Astrocyte of the hippocampus (primary cell): Measurements from ENCODE around the gene ATPAF1.
A peak's percentile ranks its signal among the peaks of the same experiment; 100 is the strongest.

Experiments
- DNase-seq: peaks from one replicate; pipeline ENCODE4 v3.0.0; 2011; ENCODE audit warnings: low read depth, low spot score

ATPAF1 gene

GRCh38 chr1:46616277-46617107, 51.7 kb downstream of the ATPAF1 start, which contains the start of gene MOB3C:
TSS of gene MOB3C (minus strand) at chr1:46616811. CDS start at chr1:46613321, 3,490 bp downstream.
- peak; percentile 84 for DNase-seq

DNA sequence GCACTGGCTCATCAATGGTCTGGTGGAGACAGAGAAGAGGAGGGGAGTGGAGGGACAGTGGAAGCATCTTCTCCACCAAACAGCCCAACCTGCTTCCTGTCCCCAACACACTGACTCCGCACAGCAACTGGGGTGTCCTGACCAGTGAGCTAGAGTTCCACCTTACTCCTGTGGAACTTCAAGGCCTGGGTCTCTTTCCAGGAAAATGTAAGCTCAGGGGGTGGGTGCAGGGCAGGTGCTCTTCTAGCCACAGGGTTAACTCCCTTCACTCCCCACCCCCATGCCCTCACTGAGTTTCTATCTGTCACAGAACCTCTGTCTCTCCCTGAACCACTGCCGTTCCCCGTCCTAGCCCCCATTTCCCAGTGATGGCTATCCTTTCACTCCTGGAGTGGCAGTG, 52.4 kb downstream of the ATPAF1 start:
- no peak for DNase-seq

DNA sequence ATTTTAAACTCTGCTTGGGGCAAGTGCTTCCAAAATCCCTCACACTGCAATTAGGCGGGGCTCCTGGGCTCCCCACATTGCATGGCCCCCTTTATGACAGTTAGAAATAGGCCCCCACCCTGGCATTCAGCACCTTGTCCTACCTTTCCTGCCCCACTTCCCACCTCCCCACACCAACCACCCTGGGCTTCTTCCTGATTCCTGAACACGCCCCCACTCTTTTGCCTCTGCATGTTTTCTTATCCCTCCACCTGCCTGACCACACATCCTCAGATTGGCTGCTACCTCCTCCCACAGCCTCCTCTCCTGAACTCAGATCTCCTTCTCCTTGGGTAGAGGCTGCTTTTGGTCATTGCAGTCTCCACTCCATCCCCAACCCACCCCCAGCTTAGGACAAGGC, 53.1 kb downstream of the ATPAF1 start:
- no peak for DNase-seq

GRCh38 chr1:46614604-46614984, 53.6 kb downstream of the ATPAF1 start:
- no peak for DNase-seq

DNA sequence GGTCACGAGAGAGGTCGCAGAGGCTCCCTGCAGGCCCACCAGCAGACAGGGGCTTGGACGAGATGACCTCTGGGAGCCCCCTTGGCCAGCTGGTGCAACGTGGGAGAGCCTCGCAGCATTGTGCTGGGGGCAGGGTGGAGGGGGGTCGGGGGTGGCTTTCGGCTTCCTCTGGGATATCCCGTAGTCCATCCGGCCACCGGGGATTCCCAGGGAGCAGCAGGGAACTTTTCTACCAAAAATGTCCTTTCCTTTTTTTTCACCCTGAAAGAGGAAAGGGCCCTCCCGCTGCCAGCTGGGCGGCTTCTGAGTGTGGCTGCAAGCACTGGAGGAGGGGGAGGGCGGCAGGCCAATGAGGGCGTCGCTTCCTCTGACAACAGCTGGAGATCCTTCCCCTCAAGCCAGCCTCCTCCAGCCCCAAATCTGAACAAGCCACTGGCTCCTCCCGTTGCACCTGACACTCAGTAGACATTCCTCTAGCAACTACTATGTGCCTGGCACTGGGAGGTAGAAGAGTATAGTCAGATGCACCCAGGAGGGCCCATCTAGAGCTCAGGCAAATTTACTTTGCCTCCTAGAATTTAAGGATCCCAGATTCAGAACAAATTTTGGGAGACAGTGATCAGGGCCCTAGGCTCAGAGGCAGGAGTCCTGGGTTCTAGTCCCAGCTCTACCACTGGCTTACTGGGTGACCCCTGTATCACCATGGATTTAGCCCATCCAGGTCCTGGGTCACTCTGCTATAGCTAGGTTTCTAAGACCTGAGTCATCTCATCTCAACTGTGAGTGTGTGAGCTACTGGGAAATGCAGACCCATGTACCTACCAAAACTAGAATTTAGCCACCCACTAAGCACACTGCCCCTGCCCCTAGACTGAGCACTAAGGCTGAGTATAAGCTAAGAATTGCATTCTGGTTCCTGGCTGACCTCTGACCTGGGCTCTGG, 54.2 kb downstream of the ATPAF1 start:
- peak; percentile 65 for DNase-seq

- no peak for DNase-seq
Measured at GRCh38 chr1:46612937-46613660, 55.1 kb downstream of the ATPAF1 start.

- peak; percentile 53 for DNase-seq
Measured at GRCh38 chr1:46611691-46612221, 56.4 kb downstream of the ATPAF1 start.

- DNase-seq: no peak
Measured at GRCh38 chr1:46607345-46608130, 60.6 kb downstream of the ATPAF1 start.

- DNase-seq: no peak
Measured at GRCh38 chr1:46606255-46606965, 61.8 kb downstream of the ATPAF1 start.

DNA sequence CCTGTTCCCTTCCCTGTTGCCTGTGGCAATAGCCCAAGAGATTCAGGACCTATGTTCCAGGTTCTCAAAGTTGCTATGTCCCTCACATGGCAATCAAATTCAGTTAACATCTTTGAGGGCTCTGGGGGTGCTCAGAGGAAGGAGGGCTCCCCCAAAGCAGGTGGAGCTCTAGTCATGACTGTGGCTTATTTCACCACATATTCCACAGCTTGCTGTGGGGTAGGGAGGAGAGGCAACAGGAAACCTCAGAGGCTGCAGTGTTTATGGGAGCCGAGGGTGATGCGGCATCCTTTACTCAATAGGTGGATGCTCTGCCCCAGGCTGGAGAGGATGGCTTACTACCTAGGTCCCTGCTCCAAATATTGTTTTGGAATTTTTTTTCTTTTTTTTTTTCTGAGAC, 62.9 kb downstream of the ATPAF1 start:
- no peak for DNase-seq

GRCh38 chr1:46603858-46604549, 64.2 kb downstream of the ATPAF1 start, which contains the start of gene MKNK1:
TSS of gene MKNK1 (minus strand) at chr1:46604268. CDS start at chr1:46583327, 20,941 bp downstream.
- DNase-seq: peak; percentile 99

- DNase-seq: no peak
Measured at GRCh38 chr1:46603481-46603857, 64.7 kb downstream of the ATPAF1 start.

DNA sequence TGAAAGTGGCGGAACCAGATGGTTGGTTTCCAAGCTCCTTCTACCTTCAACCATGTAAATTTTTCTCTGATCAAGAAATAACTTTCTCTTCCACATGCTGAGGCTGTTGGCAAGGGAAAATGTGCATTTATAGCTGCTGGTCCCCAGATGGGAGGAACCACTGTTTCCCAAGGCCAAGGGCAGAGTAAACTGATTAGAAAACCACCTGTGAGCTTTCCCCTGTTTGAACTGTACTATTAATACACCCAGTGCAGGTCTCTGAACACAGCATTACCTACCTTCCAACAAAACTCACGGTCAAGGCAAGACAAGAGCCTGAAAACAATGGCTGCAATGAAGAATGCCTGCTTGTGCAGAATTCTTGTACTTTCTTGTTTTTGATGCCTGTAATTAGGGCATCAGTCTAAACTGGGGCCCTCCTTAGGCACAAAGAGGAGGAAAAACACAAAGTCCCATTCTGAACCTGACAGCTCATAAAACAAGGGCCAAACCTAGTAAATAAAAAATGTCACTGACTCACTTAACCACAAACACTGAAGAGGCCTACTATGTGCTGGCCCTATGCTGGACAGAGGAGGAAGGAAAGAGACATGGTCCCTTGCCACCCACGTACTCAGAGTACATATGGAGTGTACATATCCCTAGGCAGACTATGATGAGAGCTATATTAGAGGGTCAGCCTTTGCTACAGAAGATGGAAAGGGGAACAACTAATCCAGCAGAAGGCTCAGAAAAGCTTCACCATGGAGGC, 66.7 kb downstream of the ATPAF1 start:
- DNase-seq: no peak

DNA sequence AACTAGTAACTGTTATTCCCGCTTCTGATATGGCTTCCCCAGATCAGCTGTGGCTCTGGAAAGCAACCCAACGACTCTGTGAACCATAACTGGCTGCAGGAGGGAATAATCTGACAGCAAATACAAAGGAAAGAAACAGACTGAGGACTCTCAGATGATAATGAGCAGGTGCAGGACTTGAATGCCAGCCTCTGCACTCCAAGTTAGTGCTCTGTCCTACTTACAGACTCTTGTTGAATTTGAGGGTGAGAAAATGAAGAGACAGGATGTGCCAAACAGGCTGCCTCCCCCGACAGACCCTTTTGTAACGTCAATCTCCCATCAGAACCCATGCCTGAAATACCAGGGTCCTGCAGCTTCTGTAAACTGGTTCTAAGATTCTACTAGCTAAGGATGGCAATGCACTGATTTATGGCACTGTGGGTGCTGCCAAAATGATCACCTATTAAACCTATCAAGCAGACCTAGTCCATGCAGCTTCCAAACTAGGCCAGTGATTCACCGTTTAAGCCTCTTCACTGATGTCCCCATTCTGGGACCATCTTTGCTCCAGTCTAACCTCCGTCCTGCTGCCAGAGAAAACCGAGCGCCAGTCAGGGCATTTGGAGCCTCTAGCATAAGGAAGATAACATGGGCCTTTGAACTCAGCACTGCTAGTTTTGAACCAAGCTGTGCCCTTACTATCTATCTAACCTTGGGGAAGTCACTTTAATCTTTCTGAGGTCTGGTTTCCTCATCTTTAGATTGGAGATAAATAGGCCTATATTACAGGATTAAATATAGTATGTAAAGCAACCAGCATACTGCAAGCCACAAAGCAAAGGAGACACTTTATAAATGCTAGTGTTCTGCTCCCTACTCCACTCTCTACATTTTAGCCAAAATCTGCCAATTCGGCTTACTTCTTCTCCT, 68.8 kb downstream of the ATPAF1 start:
- no peak for DNase-seq

- peak; percentile 65 for DNase-seq
Measured at GRCh38 chr1:46596846-46597245, 71.3 kb downstream of the ATPAF1 start.

- DNase-seq: no peak
Measured at GRCh38 chr1:46596036-46596435, 72.1 kb downstream of the ATPAF1 start.

DNA sequence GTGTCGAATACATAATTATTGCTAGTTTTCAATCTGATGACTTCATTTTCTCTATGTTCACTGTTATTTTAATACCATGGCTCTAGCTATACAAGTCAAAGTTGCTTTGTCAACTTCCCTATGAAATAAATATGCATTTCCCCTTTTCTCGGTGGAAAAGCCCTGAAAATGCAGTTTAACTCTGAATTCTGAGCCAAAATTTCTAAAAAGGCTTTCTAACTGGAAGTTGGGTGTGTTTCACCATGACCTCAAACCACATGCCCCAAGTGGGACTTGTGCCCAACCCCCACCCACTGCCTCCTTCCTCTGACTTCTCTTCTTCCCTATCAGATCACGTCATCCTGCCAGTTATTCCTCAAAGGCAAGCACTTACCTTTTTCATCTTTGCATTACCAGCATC, 73.0 kb downstream of the ATPAF1 start:
- no peak for DNase-seq

DNA sequence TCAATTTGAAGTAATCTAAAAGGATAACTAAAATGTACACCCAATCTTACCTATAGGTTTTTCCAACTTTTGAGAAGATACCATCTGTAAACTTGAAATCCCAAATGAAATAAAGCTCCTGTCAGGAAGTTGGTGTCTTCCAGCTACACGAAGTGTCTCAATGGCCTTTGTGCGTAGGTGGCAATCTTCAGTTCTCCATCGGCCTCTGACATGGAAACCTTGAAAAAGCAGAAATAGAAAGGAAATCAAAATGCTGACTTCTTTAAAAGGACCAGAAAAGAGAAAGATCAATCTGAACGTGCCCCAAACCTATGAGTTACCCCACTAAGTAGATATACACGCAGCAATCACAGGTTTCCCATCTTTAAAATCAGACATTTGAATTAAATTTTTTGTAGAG, 74.1 kb downstream of the ATPAF1 start:
- no peak for DNase-seq
